ENCODE measurements around the gene ZNF775.

Gene ZNF775

DNA sequence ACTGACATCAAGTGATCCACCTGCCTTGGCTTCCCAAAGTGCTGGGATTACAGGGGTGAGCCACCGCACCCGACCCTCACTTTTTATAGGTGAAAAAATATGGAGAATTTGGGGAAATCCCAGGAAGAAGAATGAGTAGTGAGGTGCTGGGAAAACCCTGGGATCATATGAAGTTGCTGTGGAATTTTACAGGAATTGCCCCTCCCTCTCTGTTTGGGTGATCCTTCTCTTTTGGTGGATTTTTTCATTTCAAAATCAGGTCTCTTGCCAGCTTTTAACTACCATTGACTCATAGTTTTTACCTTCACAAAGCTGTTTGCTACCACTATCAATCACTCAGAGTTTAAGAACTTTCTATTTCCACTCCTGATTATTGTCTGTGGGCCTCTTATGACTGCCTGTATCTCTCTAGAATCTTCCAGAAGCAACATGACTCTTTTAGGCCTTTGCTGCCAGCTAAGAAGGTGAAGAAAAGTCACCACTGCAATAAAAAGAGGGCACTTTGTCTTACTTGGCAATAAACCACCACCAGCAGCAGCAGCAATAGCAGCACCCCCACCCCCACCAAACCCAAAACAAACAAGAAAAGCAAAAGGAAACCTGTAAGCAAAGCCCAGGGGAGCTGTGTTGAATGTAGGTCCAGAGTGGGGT is 67.3 kb downstream of the ZNF775 start:
- Histone ChIP-seq H3K27me3 (ENCODE audit: insufficient read depth, low read length) (peaks cover 22% of the 10 kb centered on the region), H3K27ac (ENCODE audit: low read depth, low read length) (no peak overlapping the region), H3K4me1 (ENCODE audit: control insufficient read depth, insufficient read depth, low read length, unreplicated experiment) (no peaks in the 10 kb centered on the region), H3K79me2 (ENCODE audit: control insufficient read depth, insufficient read depth, low read length, unreplicated experiment) (no peaks in the 10 kb centered on the region), H2AFZ (ENCODE audit: low read length, unreplicated experiment) (no peak overlapping the region), H3K4me3 (ENCODE audit: low read depth, low read length) (no peak overlapping the region), H3K36me3 (ENCODE audit: insufficient read depth, low read length) (no peaks in the 10 kb centered on the region)
